HG03108 (cell line): ENCODE measurements around the gene FHDC1.

Source experiments
- ATAC-seq: cut with Tn5 transposase; IDR thresholded peaks from one replicate; pipeline ENCODE4 v1.9.1; 2021; ENCODE audit warnings: moderate library complexity; ENCODE audit not compliant: unreplicated experiment

Gene FHDC1

GRCh38 chr4:152936446-152937335 lies 568 bp downstream of the FHDC1 start:
- no peak for ATAC-seq

DNA sequence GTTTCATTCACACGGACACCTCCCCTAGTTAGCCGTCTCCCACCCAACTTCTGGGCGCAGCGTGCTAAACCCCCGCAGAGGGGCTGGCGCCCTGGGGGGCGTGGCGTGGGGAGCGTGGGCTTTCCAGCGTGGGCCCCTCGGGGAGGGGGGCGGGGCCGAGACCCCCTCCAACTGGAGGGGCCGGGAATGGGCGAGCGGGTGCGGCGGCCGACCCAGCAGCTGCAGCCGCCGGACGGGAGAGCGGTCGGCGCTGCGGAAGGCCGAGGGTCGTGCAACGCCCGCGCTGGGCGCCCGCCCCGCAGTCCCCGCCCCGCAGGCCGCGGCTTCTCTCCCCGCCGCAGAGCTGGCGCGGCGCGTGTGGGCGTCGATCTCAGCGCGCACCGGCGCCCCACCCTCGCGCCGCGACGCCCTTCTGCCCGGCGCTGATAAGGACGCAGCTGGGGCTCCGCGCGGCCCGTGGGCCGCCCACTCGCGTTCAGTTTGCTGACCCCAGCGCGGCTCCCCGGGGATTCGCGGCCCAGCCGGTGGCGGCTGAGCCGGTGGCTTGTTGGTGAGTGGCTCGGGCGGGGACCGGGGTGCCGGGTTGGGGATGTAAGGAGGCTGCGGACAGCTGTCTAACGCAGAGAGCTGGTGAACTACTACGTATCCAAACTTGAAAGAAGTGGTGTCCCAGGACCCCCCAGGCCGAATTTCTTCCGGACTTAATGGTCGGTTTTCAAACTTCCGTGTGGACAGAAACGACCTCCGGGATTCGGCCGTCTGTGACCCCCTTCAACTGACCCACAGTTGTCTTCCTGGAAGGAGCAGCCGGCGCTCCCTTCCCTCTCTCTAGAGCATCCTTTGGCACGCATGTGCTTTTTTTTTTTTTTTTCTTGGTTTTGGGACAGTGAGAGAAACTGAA lies 1.5 kb downstream of the FHDC1 start:
- no peak for ATAC-seq

DNA sequence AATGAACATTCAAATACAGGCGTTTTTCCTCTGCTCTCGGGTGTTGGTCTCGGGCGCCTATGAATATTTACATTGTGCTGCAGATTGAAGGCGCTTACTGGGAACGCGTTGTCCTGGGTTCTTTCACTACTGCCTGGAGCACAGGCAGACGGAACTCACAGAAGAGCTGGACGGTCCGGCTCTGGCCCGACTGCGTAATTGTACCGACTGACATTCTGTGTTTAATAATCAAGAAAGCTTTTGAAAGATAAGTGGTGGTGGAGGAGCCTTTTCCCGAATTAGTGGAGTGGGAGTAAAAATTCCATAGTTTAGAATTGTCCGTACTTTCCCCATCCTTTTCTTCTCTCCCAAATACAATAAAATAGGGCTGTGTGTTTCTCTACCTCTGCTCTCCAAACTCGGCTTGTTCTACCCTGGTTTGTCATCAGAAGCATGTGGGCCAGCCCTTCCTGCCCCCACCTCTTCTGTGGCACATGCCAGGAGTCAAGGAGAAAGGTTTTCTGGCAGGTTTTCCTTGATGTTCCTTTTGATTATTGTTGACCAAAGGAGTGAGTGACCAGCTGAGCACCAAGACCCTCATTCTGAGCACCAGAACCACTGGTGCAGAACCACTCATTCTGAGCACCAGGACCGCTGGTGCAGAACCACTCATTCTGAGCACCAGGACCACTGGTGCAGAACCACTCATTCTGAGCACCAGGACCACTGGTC lies 2.3 kb downstream of the FHDC1 start:
- no peak for ATAC-seq

- ATAC-seq = no peak
Measured at GRCh38 chr4:152939621-152940020, 3.5 kb downstream of the FHDC1 start.

DNA sequence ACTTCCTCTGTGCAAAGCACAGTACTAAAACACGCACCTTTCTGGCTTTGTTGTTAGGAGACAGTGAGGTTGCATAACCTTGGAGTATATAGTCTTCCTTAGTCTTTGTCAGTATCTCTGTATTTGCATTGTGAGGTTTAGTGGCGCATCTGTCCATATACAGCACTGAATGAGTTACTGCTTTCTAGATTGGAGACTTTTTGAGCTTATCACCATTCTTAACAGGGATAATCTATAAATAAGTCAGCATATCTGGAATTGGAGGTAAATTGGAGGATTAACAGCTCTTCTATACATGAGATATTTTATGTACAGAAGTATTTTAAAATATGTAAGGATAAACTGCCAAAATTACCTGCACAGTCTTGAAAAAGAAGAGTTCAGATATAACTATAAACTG lies 4.3 kb downstream of the FHDC1 start:
- no peak for ATAC-seq

- ATAC-seq = no peak
Measured at GRCh38 chr4:152941411-152941810, 5.3 kb downstream of the FHDC1 start.

- no peak for ATAC-seq
Measured at GRCh38 chr4:152942346-152942745, 6.2 kb downstream of the FHDC1 start.

- ATAC-seq = no peak
Measured at GRCh38 chr4:152943672-152944071, 7.5 kb downstream of the FHDC1 start.

DNA sequence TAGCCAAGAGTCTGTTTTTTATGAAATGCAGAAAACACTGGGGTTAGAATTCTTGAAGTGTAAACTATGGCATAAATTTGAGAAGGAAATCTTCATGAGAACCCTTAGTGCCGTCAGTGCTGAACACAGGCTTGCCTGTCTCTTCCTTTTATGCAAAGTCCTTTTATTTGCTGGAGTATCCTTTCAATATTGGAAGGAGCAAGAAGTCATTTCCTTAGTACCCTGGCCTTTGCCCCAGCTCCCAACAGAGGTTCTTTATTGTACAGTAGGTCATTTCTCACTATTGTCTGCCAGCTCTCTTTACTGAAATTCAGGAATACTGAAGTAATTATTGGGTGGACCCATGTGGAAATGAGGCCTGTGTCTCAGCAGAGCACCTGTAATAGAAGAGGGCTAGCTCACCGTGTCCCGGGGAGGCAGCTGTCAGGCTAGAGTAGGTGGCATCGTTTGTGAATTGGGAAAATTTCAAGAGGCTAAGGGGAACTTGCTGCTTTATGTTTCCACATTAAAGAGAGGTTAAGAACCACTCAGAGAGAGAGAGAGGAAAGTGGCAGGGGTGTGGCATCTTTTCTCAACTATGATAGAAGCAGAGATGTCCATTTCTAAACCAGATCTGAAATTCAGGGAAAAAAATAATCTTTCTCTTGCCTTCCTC lies 8.7 kb downstream of the FHDC1 start:
- no peak for ATAC-seq

DNA sequence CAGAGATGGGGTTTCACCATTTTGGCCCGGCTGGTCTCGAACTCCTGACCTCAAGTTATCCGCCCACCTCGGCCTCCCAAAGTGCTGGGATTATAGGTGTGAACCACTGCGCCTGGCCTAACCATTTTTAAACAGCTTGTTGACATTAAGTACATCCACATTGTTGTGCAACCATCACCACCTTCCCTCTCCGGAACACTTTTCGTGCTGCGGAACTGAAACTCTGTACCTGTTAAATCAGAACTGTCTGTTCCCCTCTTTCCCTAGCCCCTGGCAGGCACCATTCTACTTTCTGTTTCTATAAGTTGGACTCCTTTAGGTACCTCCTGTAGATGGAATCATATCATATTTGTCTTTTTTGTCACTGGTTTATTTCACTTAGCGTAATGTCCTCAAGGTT lies 9.5 kb downstream of the FHDC1 start:
- no peak for ATAC-seq

DNA sequence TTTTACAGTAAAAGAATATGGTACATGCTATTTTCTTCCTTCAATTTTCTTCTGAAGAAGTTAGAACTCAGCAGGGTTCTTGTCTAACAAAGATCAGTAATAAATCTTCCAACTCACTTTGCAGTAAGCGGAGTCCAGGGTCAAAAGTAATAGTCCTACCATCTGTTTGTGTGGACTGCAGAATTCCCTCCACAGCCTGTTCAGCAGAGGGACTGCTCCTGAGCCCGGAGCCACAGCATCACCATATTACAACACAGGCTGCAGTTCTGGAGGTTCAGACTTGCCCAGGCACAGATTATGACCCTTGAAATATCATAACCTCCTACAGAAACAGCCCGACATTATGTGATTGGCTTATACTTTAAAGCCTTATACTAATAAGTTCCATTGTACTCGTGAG lies 10.3 kb downstream of the FHDC1 start:
- no peak for ATAC-seq

- no peak for ATAC-seq
Measured at GRCh38 chr4:152947311-152947710, 11.2 kb downstream of the FHDC1 start.

- no peak for ATAC-seq
Measured at GRCh38 chr4:152949930-152950329, 13.8 kb downstream of the FHDC1 start.

GRCh38 chr4:152950402-152951274 lies 14.5 kb downstream of the FHDC1 start:
- ATAC-seq = no peak

GRCh38 chr4:152951348-152951747 lies 15.2 kb downstream of the FHDC1 start:
- no peak for ATAC-seq

DNA sequence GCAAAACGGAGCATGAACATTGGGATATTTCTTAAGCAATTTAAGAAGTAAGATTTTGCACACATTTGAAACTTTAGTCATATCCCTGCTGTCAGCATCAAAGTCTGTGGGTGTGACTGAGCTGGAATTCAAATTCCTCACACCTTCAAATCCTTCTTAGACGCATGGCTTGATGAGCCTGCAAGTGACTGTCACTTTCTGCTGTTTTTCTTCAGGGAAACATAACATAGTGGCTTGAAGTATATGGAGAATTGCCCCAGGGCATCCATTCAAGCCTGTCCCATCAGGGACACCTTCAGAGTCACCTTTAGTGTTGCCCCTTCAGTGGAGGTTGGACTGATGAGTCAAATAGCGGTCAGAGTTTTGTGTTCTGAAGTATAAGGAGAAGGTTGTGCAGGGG lies 17.4 kb downstream of the FHDC1 start:
- ATAC-seq = no peak

- no peak for ATAC-seq
Measured at GRCh38 chr4:152954741-152955140, 18.6 kb downstream of the FHDC1 start.

- no peak for ATAC-seq
Measured at GRCh38 chr4:152956147-152956546, 20.0 kb downstream of the FHDC1 start.

DNA sequence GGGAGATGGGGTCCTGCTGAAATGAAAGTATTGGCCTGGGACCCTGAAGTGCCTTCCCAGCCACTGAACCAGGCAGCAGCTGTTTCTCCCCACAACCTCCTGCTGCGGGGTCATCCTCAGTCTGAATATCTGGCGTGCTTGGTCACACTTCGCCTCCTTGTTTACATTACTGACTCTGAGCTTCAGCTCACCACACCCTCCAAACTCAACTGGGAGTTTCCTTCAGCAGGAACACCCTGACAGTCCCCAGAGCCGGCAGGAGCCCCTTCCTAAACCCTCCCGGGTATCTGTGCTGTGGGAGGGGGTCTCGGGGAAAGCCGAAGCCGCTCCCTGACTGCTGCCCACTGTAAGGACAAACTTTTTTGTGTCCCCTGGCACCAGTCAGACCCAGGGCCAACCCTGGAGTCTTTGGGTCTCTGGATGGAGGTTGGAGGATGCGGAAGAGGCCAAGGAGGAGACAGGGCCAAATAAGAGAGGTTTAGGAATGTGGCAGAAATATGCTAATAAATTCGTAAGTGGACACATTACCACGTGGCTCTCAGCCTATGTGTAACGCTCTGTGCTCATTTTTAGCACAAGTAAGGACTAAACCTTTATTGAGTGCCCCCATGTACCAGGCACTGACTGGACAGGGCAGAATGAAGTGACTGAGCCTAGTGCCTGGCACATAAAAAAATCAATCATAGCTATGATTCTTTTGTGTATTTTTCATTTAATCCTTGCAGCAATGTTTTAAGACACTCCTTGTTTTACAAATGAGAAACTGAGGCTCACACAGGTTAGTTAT lies 20.7 kb downstream of the FHDC1 start:
- no peak for ATAC-seq
